ENCODE measurements around the gene TPSAB1. TPM values are rescaled to one million over a fixed set of nuclear protein-coding genes. Genes with fewer than 3 reads are reported as not detected.
"Not testable (repeated sequence)": the region's sequence is repeated elsewhere in the genome, so short reads cannot be mapped to it uniquely, and the experiment has no call there.

The TPSAB1 gene
- total RNA-seq, 2 donors from 2014 or later: 17.7 to 33.6 TPM

- TF ChIP-seq POLR2A (IDR thresholded peaks at IDR 0.05): no peak
- TF ChIP-seq POLR2AphosphoS5 (IDR thresholded peaks at IDR 0.05): no peak
- TF ChIP-seq CTCF (IDR thresholded peaks at IDR 0.05): no peak
- H3K27me3 ChIP-seq (replicated peaks; ENCODE audit: insufficient read depth): no peaks in the 10 kb centered on the region
- H3K4me1 ChIP-seq (replicated peaks): no peaks in the 10 kb centered on the region
- no peaks in the 10 kb centered on the region for H3K36me3 ChIP-seq
- intact Hi-C loops (cut with DNase I): no loop called here
- no peaks in the 10 kb centered on the region for H3K9me3 ChIP-seq
- no peak overlapping the region for H3K4me3 ChIP-seq
- DNase-seq (ENCODE audit: low spot score): no peak
- 73% methylated on average over 14 of the region's 14 CpGs for WGBS
- no peak overlapping the region for H3K27ac ChIP-seq
These were observed 45.2 kb upstream of the TPSAB1 start for GRCh38 chr16:1195393-1195666.

DNA sequence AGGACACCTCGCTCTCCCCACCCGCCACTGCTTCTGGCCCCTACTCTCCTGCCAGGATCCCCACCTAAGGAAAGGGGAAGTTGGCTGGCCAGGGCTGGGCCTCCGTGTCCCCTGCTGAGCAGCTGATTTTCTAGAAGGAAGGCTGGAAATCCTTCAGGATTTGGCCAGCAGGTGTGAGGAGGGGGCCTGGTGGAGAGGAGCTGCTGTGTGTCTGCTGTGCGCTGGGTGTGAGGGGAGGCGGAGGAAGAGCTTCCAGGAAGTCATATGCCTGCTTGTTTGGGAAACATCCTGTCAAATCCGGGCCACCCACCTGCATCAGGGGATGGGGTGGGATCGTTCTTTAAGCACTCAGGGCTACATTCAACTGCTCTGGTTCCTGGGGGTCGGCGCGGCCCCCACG, 44.0 kb upstream of the TPSAB1 start:
- no peak for DNase-seq (ENCODE audit: low spot score)
- no peaks in the 10 kb centered on the region for H3K9me3 ChIP-seq
- no peaks in the 10 kb centered on the region for H3K27me3 ChIP-seq (replicated peaks; ENCODE audit: insufficient read depth)
- intact Hi-C loops (cut with DNase I): no loop called here
- TF ChIP-seq CTCF (IDR thresholded peaks at IDR 0.05) (no peak), POLR2AphosphoS5 (IDR thresholded peaks at IDR 0.05) (no peak), POLR2A (IDR thresholded peaks at IDR 0.05) (no peak)
- no peak overlapping the region for H3K27ac ChIP-seq
- 74% methylated on average over 11 of the region's 11 CpGs for WGBS
- H3K36me3 ChIP-seq: no peaks in the 10 kb centered on the region
- H3K4me1 ChIP-seq (replicated peaks): no peaks in the 10 kb centered on the region
- H3K4me3 ChIP-seq: no peak overlapping the region

- intact Hi-C loops (cut with DNase I): no loop called here
- H3K9me3 ChIP-seq: no peaks in the 10 kb centered on the region
- no peaks in the 10 kb centered on the region for H3K4me1 ChIP-seq (replicated peaks)
- no peaks in the 10 kb centered on the region for H3K27me3 ChIP-seq (replicated peaks; ENCODE audit: insufficient read depth)
- H3K4me3 ChIP-seq: no peak overlapping the region
- H3K27ac ChIP-seq: no peak overlapping the region
- 66% methylated on average over 19 of the region's 19 CpGs for WGBS
- TF ChIP-seq POLR2A (IDR thresholded peaks at IDR 0.05) (no peak), POLR2AphosphoS5 (IDR thresholded peaks at IDR 0.05) (no peak), CTCF (IDR thresholded peaks at IDR 0.05) (no peak)
- H3K36me3 ChIP-seq: no peaks in the 10 kb centered on the region
- DNase-seq (ENCODE audit: low spot score): no peak
These were observed 43.2 kb upstream of the TPSAB1 start for GRCh38 chr16:1197237-1197866.

GRCh38 chr16:1198194-1198593, 42.3 kb upstream of the TPSAB1 start:
- no peaks in the 10 kb centered on the region for H3K36me3 ChIP-seq
- DNase-seq (ENCODE audit: low spot score): no peak
- H3K9me3 ChIP-seq: no peaks in the 10 kb centered on the region
- intact Hi-C loops (cut with DNase I): no loop called here
- no peak overlapping the region for H3K4me3 ChIP-seq
- WGBS: 88% methylated on average over 18 of the region's 18 CpGs
- TF ChIP-seq POLR2A (IDR thresholded peaks at IDR 0.05): no peak
- TF ChIP-seq POLR2AphosphoS5 (IDR thresholded peaks at IDR 0.05): no peak
- no peak for TF ChIP-seq CTCF (IDR thresholded peaks at IDR 0.05)
- H3K27me3 ChIP-seq (replicated peaks; ENCODE audit: insufficient read depth): no peaks in the 10 kb centered on the region
- H3K4me1 ChIP-seq (replicated peaks): no peaks in the 10 kb centered on the region
- H3K27ac ChIP-seq: no peak overlapping the region

GRCh38 chr16:1198671-1199346, 41.7 kb upstream of the TPSAB1 start:
- H3K27me3 ChIP-seq (replicated peaks; ENCODE audit: insufficient read depth); H3K27ac ChIP-seq; DNase-seq (ENCODE audit: low spot score); H3K9me3 ChIP-seq; intact Hi-C loops (cut with DNase I); H3K4me1 ChIP-seq (replicated peaks); H3K4me3 ChIP-seq; H3K36me3 ChIP-seq: not testable (repeated sequence)
- 91% methylated on average over 24 of the region's 44 CpGs for WGBS

Measured in prostate gland (tissue), 2 donors.